ENCODE results near the gene BAG2.

DNA sequence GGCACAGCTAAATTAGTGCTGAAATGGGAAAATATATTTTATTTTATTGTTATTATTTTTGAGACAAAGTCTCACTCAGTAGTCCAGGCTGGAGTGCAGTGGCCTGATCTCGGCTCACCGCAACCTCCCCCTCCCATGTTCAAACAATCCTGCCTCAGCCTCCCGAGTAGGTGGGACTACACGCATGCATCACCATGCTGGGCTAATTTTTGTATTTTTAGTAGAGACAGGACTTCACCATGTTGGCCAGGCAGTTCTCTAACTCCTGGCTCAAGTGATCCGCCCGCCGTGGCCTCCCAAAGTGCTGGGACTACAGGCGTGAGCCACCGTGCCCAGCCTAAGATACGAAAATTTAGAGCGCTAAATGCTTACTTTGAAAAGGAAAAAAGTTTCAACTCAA lies 45.1 kb downstream of the BAG2 start:
- TF ChIP-seq, protein P1, sequence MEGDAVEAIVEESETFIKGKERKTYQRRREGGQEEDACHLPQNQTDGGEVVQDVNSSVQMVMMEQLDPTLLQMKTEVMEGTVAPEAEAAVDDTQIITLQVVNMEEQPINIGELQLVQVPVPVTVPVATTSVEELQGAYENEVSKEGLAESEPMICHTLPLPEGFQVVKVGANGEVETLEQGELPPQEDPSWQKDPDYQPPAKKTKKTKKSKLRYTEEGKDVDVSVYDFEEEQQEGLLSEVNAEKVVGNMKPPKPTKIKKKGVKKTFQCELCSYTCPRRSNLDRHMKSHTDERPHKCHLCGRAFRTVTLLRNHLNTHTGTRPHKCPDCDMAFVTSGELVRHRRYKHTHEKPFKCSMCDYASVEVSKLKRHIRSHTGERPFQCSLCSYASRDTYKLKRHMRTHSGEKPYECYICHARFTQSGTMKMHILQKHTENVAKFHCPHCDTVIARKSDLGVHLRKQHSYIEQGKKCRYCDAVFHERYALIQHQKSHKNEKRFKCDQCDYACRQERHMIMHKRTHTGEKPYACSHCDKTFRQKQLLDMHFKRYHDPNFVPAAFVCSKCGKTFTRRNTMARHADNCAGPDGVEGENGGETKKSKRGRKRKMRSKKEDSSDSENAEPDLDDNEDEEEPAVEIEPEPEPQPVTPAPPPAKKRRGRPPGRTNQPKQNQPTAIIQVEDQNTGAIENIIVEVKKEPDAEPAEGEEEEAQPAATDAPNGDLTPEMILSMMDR (IDR thresholded peaks at IDR 0.05), result no peak
- TF ChIP-seq POLR2A (IDR thresholded peaks at IDR 0.05), result no peak
